ENCODE data around the gene CD226.
"Not testable (repeated sequence)": the region's sequence is repeated elsewhere in the genome, so short reads cannot be mapped to it uniquely, and the experiment has no call there.

The CD226 gene

GRCh38 chr18:69898241-69898861 lies 49.3 kb downstream of the CD226 start:
- H3K4me1 Mint-ChIP-seq (ENCODE audit: low read depth), result peaks cover 68% of the 10 kb centered on the region
- no peaks in the 10 kb centered on the region for H3K27me3 Mint-ChIP-seq
- H3K4me3 Mint-ChIP-seq, result peak overlapping the region; percentile 85
- H3K36me3 Mint-ChIP-seq, result peaks cover 30% of the 10 kb centered on the region
- H3K9me3 Mint-ChIP-seq (ENCODE audit: low read depth), result no peaks in the 10 kb centered on the region
- H3K27ac Mint-ChIP-seq, result peak overlapping the region; percentile 92

- no peaks in the 10 kb centered on the region for H3K27me3 Mint-ChIP-seq
- no peaks in the 10 kb centered on the region for H3K9me3 Mint-ChIP-seq (ENCODE audit: low read depth)
- H3K4me3 Mint-ChIP-seq, result peak overlapping the region; percentile 85
- H3K36me3 Mint-ChIP-seq, result peaks cover 33% of the 10 kb centered on the region
- H3K27ac Mint-ChIP-seq, result peak overlapping the region; percentile 92
- peaks cover 68% of the 10 kb centered on the region for H3K4me1 Mint-ChIP-seq (ENCODE audit: low read depth)
These were observed 50.1 kb downstream of the CD226 start for GRCh38 chr18:69897397-69898108.

GRCh38 chr18:69895066-69896047 lies 52.3 kb downstream of the CD226 start:
- H3K27me3 Mint-ChIP-seq, result no peaks in the 10 kb centered on the region
- peaks cover 41% of the 10 kb centered on the region for H3K36me3 Mint-ChIP-seq
- no peak overlapping the region for H3K4me3 Mint-ChIP-seq
- peaks cover 74% of the 10 kb centered on the region for H3K4me1 Mint-ChIP-seq (ENCODE audit: low read depth)
- H3K27ac Mint-ChIP-seq, result peak overlapping the region; percentile 92
- H3K9me3 Mint-ChIP-seq (ENCODE audit: low read depth), result peaks cover 12% of the 10 kb centered on the region

- H3K27ac Mint-ChIP-seq, result peak overlapping the region; percentile 62
- no peaks in the 10 kb centered on the region for H3K27me3 Mint-ChIP-seq
- peaks cover 13% of the 10 kb centered on the region for H3K9me3 Mint-ChIP-seq (ENCODE audit: low read depth)
- H3K4me1 Mint-ChIP-seq (ENCODE audit: low read depth), result peaks cover 77% of the 10 kb centered on the region
- peaks cover 38% of the 10 kb centered on the region for H3K36me3 Mint-ChIP-seq
- no peak overlapping the region for H3K4me3 Mint-ChIP-seq
These were observed 53.2 kb downstream of the CD226 start for GRCh38 chr18:69894467-69894866.

- H3K36me3 Mint-ChIP-seq, result peaks cover 47% of the 10 kb centered on the region
- H3K4me1 Mint-ChIP-seq (ENCODE audit: low read depth), result peaks cover 67% of the 10 kb centered on the region
- H3K4me3 Mint-ChIP-seq, result peak overlapping the region; percentile 60
- peaks cover 13% of the 10 kb centered on the region for H3K9me3 Mint-ChIP-seq (ENCODE audit: low read depth)
- H3K27ac Mint-ChIP-seq, result peak overlapping the region; percentile 88
- no peaks in the 10 kb centered on the region for H3K27me3 Mint-ChIP-seq
These were observed 57.1 kb downstream of the CD226 start for GRCh38 chr18:69890558-69890957.

- H3K4me1 Mint-ChIP-seq (ENCODE audit: low read depth), result peaks cover 72% of the 10 kb centered on the region
- H3K27me3 Mint-ChIP-seq, result no peaks in the 10 kb centered on the region
- H3K36me3 Mint-ChIP-seq, result peaks cover 41% of the 10 kb centered on the region
- peak overlapping the region; percentile 88 for H3K27ac Mint-ChIP-seq
- H3K4me3 Mint-ChIP-seq, result peak overlapping the region; percentile 27
- peaks cover 13% of the 10 kb centered on the region for H3K9me3 Mint-ChIP-seq (ENCODE audit: low read depth)
These were observed 58.7 kb downstream of the CD226 start for GRCh38 chr18:69889009-69889408.

- H3K4me1 Mint-ChIP-seq (ENCODE audit: low read depth), result peaks cover 72% of the 10 kb centered on the region
- no peaks in the 10 kb centered on the region for H3K27me3 Mint-ChIP-seq
- H3K27ac Mint-ChIP-seq, result peak overlapping the region; percentile 72
- peaks cover 29% of the 10 kb centered on the region for H3K36me3 Mint-ChIP-seq
- peaks cover 13% of the 10 kb centered on the region for H3K9me3 Mint-ChIP-seq (ENCODE audit: low read depth)
- no peak overlapping the region for H3K4me3 Mint-ChIP-seq
These were observed 60.4 kb downstream of the CD226 start for GRCh38 chr18:69887256-69887655.

GRCh38 chr18:69885841-69886531 lies 61.7 kb downstream of the CD226 start:
- peaks cover 65% of the 10 kb centered on the region for H3K4me1 Mint-ChIP-seq (ENCODE audit: low read depth)
- peak overlapping the region; percentile 91 for H3K27ac Mint-ChIP-seq
- H3K27me3 Mint-ChIP-seq, result no peaks in the 10 kb centered on the region
- peaks cover 20% of the 10 kb centered on the region for H3K36me3 Mint-ChIP-seq
- H3K4me3 Mint-ChIP-seq, result peak overlapping the region; percentile 61
- H3K9me3 Mint-ChIP-seq (ENCODE audit: low read depth), result peaks cover 5% of the 10 kb centered on the region

GRCh38 chr18:69885355-69885754 lies 62.3 kb downstream of the CD226 start:
- Mint-ChIP-seq H3K4me1 (ENCODE audit: low read depth) (peaks cover 59% of the 10 kb centered on the region), H3K36me3 (peaks cover 18% of the 10 kb centered on the region), H3K4me3 (peak overlapping the region; percentile 20), H3K27ac (peak overlapping the region; percentile 91), H3K27me3 (no peaks in the 10 kb centered on the region), H3K9me3 (ENCODE audit: low read depth) (peaks cover under 1% of the 10 kb centered on the region)

GRCh38 chr18:69883781-69884180 lies 63.9 kb downstream of the CD226 start:
- Mint-ChIP-seq H3K4me3 (no peak overlapping the region), H3K27me3 (no peaks in the 10 kb centered on the region), H3K27ac (peak overlapping the region; percentile 1), H3K9me3 (ENCODE audit: low read depth) (peaks cover 4% of the 10 kb centered on the region), H3K36me3 (peaks cover 20% of the 10 kb centered on the region), H3K4me1 (ENCODE audit: low read depth) (peaks cover 48% of the 10 kb centered on the region)

- Mint-ChIP-seq H3K9me3 (ENCODE audit: low read depth) (peaks cover 4% of the 10 kb centered on the region), H3K4me1 (ENCODE audit: low read depth) (peaks cover 43% of the 10 kb centered on the region), H3K27me3 (no peaks in the 10 kb centered on the region), H3K36me3 (peaks cover 19% of the 10 kb centered on the region), H3K27ac (peak overlapping the region; percentile 61), H3K4me3 (no peak overlapping the region)
These were observed 64.6 kb downstream of the CD226 start for GRCh38 chr18:69882965-69883668.

- H3K9me3 Mint-ChIP-seq (ENCODE audit: low read depth), result peaks cover 4% of the 10 kb centered on the region
- H3K4me3 Mint-ChIP-seq, result no peak overlapping the region
- peak overlapping the region; percentile 35 for H3K27ac Mint-ChIP-seq
- peaks cover 33% of the 10 kb centered on the region for H3K4me1 Mint-ChIP-seq (ENCODE audit: low read depth)
- H3K36me3 Mint-ChIP-seq, result peaks cover 19% of the 10 kb centered on the region
- H3K27me3 Mint-ChIP-seq, result no peaks in the 10 kb centered on the region
These were observed 67.6 kb downstream of the CD226 start for GRCh38 chr18:69880083-69880482.

GRCh38 chr18:69879051-69879450 lies 68.6 kb downstream of the CD226 start:
- not testable (repeated sequence) for H3K9me3 Mint-ChIP-seq (ENCODE audit: low read depth); H3K4me3 Mint-ChIP-seq; H3K27me3 Mint-ChIP-seq; H3K27ac Mint-ChIP-seq
- Mint-ChIP-seq H3K4me1 (ENCODE audit: low read depth) (peaks cover 31% of the 10 kb centered on the region), H3K36me3 (peaks cover 21% of the 10 kb centered on the region)
